ENCODE results near the gene SCUBE1. TPM values are rescaled to one million over a fixed set of nuclear protein-coding genes. Genes with fewer than 3 reads are reported as not detected.

SCUBE1 gene
- total and polyA plus RNA-seq, 2 experiments from 2014 or later: 0.81 to 3.2 TPM

- H3K27me3 Mint-ChIP-seq (ENCODE audit: insufficient read depth, low read depth, poor library complexity): peaks cover 5% of the 10 kb centered on the region
- H3K4me1 Mint-ChIP-seq: peaks cover 32% of the 10 kb centered on the region
- no peak overlapping the region for H2AFZ ChIP-seq
- no peak overlapping the region for H3K4me2 ChIP-seq
- H3K27me3 ChIP-seq (ENCODE audit: insufficient read depth): no peaks in the 10 kb centered on the region
- no peaks in the 10 kb centered on the region for H3K36me3 ChIP-seq (ENCODE audit: insufficient read depth)
- DNase-seq (ENCODE audit: low spot score) (no peak), ATAC-seq (no peak)
- no peak overlapping the region for H3K27ac ChIP-seq (ENCODE audit: low read depth)
- H3F3A ChIP-seq (replicated peaks; ENCODE audit: low read depth): no peaks in the 10 kb centered on the region
- TF ChIP-seq ZNF462 (CRISPR knock-in tag; IDR thresholded peaks at IDR 0.05) (no peak), STAT1 (IDR thresholded peaks at IDR 0.05; ENCODE audit: unreplicated experiment) (no peak), JUNB (IDR thresholded peaks at IDR 0.05; ENCODE audit: unreplicated experiment) (no peak), ZNF331 (CRISPR knock-in tag; IDR thresholded peaks at IDR 0.05; ENCODE audit: low read depth) (no peak), ETS1 (IDR thresholded peaks at IDR 0.05) (no peak), CTCF (conservative IDR thresholded peaks at IDR 0.05; ENCODE audit: low read depth in 2 of 2) (no peak), CREB1 (CRISPR knock-in tag; IDR thresholded peaks at IDR 0.05; ENCODE audit: low read depth) (no peak), NANOG (IDR thresholded peaks at IDR 0.05; ENCODE audit: borderline replicate concordance) (no peak), ZNF114 (CRISPR knock-in tag; IDR thresholded peaks at IDR 0.05) (no peak), POLR2AphosphoS5 (IDR thresholded peaks at IDR 0.05; ENCODE audit: low read depth) (no peak), EZH2 (IDR thresholded peaks at IDR 0.05; ENCODE audit: low read depth, unreplicated experiment) (no peak), REST (IDR thresholded peaks at IDR 0.05; ENCODE audit: unreplicated experiment) (no peak), EZH2phosphoT487 (IDR thresholded peaks at IDR 0.05; ENCODE audit: unreplicated experiment) (no peak)
- H3K4me1 ChIP-seq (ENCODE audit: insufficient read depth): no peaks in the 10 kb centered on the region; the same call in 1 of the 2 replicates
- H3K4me3 Mint-ChIP-seq: no peak overlapping the region
- H3K9me2 ChIP-seq (ENCODE audit: insufficient read depth): no peaks in the 10 kb centered on the region
- H3K36me3 Mint-ChIP-seq (ENCODE audit: low read depth): no peaks in the 10 kb centered on the region
- H3K27ac Mint-ChIP-seq: no peak overlapping the region
- H3K9me3 Mint-ChIP-seq: no peaks in the 10 kb centered on the region
- no peak overlapping the region for H3K4me3 ChIP-seq
- no peaks in the 10 kb centered on the region for H4K20me1 ChIP-seq (replicated peaks; ENCODE audit: insufficient read depth)
- H3K79me2 ChIP-seq (replicated peaks; ENCODE audit: insufficient read depth): no peaks in the 10 kb centered on the region
Observed at GRCh38 chr22:43330178-43331068, 12.7 kb downstream of the SCUBE1 start.
